ENCODE measurements around the gene ABLIM2.

Gene ABLIM2

DNA sequence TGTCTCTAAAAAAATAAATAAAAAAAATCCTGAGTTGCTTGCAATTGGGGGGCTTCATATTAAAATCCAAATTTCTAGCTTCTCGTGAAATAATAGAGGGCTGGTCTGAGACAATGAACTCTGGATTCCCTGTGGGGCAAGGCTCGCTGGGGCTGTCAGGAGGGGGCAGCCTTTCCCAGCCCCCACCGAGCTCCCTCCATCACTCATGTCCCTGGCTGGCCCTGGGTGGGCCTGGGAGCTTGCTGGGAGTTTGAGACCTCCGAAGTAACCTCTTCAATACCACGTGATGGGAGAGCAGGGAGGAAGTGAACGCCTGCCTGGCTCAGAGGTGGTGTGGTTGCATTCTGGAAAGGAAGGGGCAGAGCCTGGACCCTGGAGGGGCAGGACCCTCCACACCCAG lies 164.9 kb downstream of the ABLIM2 start:
- DNase-seq: no peak

DNA sequence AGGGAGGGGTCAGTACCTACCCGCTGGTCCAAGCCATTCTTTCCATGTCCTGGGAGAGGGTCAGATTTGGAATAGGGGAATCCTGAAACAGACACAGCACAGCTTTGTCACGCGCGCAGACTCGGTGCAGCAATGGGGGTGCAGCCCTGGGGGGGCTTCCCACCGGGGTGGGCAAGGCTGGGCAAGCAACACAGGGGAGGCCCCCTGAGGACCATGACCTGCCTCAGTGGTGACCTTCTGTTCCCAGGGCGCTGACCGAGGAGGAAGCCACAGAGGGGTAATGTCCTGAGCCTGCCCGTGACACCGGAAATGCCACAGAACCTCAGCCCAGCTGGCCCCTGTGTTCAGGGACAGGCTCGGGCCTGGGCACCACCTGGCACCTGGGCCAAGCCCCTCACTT lies 165.8 kb downstream of the ABLIM2 start:
- no peak for DNase-seq

DNA sequence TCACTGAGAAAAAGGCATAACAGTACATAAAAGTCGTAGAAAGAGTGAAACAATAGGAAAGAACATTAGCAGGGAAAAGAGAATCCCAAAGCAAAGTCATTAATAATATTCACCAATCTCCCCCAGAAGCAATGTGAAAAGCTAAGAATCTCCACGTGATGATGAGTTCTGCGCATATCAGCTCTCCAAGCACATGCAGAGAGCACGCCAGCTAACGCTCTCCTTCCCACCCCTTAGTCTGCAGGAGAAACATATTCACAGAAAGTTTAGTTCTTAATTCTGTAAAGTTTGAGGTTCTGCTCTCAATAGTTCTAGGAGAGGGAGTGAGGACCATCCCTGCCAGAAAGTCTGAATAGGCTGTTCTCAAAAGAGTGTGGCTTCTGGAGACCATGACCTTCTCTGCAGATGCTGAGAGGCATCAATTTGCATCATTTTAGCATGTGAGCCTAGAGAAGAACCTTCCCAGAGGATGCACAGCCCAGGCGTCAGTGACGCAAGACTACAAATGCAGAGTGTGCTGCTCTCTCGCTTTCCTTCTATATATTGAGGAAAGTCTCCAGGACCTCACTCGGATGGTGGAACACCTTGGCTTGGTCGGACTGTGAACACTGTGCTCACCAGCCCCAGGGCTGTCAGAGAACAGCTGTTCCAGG lies 167.7 kb downstream of the ABLIM2 start:
- DNase-seq: no peak

DNA sequence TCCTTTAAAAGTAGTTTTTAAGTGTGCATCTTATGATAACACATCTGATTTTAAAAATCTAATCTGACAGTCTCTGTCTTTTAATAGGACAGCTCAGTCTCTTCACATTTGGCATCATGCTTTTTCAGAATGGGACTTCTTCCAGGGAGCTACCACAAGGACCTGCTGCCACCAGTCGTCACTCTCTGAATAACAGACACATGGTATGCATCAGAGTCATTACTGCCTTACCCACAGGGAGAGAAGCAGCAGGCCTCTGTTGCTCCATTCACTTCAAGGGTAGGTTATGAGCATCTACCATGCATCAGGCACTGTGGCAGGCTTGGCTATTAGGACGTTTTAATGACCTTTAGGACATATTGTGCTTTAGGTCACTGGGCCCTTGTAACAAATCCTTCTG lies 169.0 kb downstream of the ABLIM2 start:
- DNase-seq: no peak

DNA sequence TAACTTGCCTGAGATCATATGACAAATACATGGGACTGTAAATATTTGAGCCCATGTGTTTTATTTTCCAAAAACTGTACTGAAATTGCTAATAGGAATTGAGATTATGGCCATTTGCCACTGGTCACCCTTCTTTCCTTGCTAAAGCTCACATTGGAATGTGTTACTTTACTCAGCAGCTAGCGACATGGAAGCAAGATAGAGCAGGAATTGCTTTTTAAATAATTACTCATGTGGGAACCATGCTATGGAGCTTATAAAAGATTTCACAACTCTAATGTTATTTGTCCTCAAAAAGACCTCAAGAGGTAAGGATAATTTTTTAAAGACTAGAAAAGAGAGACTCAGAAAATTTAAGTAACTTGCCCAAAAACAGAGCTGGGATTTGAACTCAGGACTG lies 170.2 kb downstream of the ABLIM2 start:
- no peak for DNase-seq

DNA sequence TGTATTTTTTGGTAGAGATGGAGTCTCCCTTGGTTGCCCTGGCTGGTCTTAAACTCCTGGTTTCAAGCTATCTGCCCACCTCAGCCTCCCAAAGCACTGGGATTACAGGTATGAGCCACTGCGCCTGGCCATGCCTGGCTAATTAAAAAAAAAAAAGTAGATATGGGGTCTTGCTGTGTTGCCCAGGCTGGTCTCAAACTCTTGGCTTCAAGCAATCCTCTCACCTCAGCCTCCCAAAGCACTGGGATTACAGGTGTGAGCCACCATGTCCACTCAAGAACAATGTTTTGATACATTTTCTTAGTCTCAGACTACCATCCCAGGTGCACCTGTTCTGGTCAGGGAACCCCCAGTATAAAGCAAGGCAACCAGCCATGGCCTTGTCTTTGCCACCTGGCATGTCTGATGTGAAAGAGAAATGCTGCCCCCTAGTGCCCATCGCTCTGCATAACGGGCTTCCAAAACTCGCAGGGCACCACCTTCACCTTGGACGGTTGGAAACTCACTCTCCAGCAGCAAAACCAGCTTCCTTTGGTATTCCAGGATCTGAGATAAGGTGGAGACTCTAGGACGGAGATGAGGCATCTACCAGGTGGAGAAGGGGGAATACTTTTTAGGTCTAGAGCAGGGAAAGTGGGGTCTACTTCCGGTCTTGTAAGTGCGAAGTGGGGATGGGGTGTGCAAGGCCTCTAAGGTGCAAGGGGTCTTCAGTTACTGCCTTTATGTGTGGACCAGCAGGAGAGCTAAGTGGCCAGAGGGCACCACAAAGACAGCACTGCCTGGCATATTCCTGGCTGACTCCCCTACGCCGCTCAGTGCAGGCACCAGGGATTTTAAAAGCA lies 171.2 kb downstream of the ABLIM2 start:
- peak; percentile 90 for DNase-seq

DNA sequence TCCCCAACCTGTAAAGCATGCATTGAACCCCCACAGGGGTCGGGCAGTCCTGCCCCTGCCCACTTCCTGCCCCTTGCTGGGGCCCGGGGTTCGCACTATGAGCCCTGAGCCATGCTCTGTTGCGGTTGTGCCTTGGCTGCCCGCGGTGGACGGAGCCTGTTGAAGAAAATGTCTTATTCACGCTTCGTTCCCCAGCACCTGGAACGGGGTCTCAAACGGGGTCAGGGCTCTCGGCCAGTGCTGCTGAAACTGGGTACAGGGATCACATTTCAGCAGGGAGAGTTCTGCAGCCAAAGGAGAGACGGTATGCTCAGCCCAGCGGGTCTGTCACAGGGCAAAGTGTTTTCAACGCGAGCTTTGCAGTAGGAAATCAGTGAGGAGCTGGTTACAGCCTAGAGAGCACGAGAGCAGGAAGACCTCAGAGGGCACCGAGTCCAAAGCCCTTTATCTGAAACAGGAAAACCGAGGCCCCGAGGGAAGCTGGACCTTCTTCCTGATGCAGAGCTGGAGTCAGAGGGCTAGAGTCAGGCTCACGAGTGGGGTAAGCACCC lies 172.6 kb downstream of the ABLIM2 start:
- no peak for DNase-seq

DNA sequence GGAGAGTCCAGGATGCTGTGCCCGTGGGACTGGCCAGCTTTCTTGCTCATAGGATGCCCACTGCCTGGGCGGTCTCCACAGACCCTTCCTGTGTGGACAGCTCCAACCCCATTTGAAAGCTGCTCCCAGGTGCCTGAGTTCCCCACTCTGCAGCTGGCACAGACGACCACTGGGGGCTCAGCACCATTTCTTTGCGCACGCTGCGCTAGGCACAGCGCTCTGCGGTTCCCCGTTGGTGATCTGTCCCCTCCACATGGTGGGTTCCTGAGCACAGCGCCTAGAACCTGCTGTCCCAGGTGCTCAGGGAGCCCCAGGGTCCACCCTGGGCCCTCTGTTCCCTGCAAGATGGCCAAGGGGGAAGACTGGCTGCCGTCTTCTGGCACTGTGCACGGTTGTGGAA lies 173.5 kb downstream of the ABLIM2 start:
- no peak for DNase-seq

DNA sequence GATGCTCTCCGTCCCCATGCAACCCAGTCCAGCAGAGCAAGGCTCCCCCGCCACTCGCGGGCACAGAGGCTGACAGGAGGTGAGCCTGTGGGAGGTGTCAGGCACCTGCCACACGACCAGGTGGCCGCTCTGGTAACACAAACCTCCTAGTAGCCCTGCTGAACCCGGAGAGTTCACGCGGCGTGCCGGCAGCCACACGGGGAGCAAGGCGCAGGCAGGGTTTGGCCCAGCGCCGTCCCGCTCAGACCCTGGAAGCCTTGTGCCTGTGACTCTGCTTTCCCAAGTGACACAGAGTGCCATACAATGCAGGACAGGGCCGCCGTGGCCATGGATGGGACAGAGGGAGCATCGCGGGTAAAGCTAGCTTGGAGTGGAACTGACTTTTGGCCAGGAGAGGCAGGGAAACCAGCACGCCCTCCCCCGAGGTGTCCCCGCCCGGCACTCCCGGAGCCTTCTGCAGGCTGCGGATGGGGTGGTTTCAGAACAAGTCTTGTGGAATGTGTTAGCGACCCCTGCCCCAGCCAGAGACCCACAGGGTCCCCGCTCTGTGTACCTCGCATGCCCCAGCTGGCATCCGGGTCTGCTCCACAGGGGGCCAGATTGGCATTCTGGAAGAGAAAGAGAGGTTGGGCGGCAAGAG lies 174.2 kb downstream of the ABLIM2 start:
- DNase-seq: no peak

DNA sequence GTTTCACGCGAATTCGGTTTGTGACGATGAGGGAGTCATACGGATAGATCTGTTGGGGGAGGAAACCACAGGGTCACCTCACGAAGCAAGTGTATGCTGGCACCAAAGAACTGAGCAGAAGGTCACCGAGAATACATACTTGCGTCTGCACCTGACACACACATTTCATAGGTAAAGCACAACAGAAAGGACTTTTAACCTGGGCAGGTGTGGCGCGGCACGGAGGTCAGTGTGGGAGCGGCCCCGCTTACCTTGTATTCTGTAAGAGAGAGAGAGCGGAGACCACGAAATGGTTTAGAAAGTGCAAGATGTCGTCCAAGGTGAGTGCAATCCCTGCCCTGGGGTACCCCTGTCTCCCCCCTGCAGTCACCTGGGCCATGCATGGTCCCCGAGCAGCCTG lies 175.3 kb downstream of the ABLIM2 start:
- DNase-seq: no peak

DNA sequence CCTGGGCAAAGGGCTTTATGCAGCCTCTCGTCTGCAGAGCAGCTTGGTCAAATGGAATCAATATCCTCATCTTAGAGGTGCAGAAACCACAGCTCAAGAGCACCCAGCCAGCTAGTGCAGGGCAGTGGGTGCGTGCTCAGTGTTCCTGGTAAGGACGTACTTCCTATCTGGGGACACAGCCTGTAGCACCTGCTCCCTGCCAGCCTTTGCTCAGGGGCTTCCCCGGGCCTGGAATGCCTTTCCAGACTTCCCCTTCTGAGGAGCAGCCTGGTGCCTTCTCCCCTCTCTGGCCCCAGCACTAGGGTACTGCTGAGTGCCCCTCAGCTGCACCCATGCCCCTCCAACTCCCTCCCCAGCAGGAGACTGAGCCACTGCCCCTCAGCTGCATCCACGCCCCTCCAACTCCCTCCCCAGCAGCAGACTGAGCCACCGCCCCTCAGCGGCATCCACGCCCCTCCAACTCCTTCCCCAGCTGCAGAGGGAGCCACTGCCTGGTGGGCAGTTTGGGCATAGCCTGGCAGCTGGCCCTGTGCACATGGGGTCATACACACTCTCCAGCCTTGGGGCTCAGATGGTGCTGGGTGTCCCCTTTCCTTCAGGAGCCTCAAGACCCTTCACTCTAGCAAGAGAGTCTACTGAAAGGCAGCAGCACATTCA lies 176.7 kb downstream of the ABLIM2 start:
- no peak for DNase-seq

DNA sequence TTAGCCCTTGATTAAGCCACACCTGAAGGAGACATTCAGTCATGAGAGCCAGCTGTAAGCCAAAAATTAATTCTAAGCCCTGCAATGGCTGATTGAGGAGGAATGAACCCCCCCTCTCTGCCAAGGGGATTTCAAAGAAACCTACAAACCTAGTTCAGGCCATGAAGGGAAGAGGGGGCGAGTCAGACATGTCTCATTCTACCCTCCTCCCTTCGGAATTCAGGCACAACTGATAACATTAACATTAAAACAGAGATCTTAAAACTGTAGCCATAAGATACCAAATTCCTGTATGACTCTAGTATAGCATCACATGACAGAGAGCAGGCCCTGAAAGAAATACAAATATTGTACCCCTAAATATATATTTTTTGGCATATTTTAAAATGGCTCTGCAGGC lies 178.6 kb downstream of the ABLIM2 start:
- DNase-seq: no peak

DNA sequence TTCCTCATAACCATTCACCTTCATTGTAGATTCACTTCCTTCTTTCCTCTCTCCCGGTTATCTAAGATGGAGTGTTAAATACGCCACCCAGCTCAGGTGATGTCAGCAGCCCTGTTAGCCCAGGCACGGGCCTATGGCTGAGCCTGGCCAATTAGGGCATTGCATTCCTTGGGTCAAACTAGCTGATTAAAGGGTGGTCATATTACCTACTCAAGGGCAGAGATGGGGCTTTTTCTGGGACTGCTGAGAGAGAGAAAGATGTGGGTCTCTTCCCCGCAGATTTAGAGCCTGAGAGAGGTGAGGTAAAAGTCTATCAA lies 179.0 kb downstream of the ABLIM2 start:
- DNase-seq: no peak

DNA sequence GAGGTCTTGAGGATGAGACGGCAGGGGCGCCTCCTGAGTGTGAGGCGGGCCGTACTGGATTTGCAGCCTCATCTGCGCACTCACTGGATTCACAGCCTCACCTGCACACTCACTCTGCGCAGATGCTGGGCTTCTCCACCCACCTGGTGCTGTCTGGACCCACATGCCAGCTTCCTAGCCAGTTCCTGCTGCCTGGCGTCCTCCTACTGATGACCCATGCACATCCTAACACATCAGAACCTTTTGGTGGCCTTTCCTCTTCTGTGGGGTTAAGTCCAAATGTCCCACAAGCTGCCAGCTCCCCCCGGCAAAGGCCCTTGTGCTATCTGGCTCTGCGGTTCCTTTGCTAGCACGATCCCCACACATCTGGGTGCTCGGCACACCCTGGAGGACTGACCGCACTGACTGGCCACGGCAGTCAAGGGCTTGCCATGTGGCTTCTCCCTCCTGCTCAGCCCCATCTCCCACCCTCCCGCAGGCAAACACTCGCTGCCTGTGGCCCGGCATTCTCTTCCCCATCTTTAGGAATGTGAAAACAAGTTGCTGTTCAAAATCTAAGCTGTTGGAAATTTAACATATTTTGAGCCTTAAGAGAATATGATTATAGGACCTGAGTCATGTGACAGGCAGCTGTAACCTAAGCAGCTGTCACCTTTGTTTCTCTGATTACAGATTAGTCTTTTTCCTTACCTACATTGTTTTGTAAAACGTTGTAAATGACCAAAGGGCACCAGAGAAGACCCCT lies 179.5 kb downstream of the ABLIM2 start:
- DNase-seq: no peak

DNA sequence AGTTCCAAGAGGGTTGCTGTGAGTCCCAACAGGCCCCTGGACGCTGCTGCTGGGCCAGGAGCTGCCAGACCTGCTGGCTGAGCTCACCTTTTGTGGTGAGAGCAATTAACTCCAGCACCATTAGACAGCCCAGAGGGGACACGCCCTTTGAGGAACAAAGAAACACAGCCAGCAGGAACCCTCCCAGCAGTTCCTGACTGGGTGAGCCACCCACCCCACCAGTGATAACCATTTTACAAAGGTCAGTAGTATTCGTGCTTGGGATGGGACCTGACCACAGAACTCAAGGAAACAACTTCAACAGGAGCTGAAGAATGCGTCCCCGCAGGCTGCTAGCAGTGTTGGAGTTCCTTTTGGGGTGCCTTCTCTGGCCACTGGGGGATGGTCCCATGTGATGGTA lies 180.1 kb downstream of the ABLIM2 start:
- DNase-seq: no peak

DNA sequence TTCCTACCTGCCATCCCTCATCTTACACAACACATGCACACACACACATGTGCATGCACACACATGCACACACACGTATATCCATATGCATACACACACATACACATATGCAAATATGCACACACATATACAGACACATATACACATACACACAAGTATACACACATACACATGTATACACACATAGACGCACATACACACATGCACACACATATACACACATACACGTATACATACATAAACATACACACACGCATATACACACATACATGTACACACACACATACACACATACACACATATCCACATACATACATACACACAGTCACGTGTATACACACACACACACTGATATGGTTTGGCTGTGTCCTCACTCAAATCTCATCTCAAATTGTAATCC lies 182.0 kb downstream of the ABLIM2 start:
- no peak for DNase-seq

DNA sequence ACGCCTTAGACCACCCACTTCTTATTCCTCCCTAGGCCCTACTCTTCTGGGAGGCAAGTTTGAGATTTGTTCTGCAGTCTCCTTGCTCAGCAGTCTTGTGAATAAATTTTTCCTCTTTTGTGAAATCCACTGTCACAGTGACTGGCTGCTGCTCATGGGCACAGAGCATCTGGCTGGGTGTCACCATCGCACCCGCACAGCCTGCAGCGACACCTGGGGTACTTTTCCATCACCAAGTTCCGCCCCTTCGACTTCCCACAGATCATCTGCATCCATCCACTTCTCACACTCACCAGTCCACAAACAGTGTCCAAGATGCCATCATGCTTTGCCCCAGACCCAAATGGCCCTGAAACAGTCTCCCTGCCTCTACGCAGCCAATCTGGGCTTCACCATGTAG lies 182.6 kb downstream of the ABLIM2 start:
- DNase-seq: no peak

DNA sequence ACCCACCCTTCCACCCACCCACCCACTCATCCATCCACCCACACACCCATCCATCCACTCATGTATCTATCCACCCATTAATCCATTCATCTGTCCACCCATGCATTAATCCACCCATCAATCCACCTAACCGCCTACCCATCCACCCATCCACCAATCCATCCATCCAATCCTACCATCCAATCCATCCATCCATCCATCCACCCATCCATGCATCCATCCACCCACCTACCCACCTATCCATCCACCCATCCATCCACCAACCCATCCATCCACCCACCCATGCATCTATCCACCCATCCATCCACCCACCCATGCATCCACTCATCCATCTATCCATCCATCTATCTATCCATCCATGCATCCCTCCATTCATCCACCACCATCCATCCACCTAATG lies 184.2 kb downstream of the ABLIM2 start:
- DNase-seq: no peak

DNA sequence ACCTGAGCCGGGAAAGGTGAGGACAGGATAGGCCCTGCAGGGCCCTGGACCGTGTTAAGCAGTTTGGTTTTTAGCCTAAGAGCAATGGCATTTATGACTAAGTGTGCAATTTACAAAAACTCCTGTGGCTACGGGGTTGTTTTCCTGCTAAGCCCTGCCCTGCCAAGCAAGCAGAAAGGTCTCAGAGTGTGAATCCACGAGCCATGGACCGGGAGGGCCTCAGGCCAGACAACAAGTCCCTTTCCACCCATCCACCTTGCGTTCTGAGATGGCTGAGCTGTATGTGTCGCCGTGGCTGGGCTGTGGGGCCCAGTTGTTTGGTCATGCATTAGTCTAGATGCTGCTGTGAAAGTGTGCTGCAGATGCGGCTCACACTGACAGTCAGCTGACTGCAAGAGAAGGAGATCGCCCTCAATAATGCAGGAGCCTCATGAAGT lies 185.1 kb downstream of the ABLIM2 start:
- peak; percentile 46 for DNase-seq

DNA sequence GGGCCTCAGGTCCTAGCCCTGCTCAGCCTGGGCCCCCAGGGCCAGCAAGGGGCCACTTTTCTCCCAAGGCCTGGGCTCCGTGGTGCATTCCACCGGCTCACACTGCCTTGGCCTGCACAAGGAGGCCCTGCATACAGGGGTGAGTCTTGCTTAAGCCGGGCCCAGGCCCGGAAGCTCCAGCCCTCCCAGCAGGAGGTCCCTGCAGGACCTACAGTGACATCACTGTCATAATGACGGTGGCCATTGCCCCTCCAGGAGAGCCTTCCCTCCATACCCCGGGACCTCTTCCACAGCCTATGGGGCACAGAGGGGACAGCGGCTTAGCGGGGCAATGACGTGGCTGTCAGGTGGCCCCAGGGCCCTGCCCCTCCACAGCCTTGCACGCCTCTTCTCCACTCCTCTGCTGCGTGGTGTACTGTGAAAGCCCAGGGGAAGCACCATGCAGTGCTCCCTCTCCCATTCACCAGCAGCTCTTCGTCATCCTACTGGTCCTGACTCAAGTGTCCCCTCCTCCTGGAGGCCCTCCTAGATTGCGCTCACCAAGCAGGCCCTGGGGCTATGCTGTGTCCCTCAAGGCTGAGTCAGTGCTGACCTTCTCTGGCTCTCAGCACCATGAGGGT lies 186.6 kb downstream of the ABLIM2 start:
- DNase-seq: no peak

DNA sequence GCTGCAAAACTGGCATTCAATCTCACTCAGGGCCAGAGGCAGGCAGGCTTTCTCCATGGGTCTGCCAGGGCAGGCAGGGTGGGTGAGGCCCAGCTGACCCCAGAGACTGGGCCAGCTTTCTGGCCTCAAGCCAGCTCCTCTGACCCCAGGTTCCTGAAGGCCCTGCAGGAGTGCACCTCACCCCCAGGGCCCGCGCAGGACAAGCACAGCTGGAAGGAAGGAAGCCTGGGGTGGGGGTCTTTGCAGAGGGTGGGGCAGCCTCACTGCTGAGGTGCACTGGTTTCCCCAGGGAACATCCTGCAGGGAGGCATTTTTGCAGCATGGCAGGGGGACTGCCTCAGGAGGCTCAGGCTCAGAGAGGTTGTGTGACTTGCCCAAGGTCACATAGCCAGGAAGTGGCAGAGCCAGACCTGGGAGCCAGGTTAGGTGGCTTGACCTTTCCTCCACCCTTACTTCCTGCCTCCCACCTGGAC lies 187.4 kb downstream of the ABLIM2 start:
- DNase-seq: no peak

DNA sequence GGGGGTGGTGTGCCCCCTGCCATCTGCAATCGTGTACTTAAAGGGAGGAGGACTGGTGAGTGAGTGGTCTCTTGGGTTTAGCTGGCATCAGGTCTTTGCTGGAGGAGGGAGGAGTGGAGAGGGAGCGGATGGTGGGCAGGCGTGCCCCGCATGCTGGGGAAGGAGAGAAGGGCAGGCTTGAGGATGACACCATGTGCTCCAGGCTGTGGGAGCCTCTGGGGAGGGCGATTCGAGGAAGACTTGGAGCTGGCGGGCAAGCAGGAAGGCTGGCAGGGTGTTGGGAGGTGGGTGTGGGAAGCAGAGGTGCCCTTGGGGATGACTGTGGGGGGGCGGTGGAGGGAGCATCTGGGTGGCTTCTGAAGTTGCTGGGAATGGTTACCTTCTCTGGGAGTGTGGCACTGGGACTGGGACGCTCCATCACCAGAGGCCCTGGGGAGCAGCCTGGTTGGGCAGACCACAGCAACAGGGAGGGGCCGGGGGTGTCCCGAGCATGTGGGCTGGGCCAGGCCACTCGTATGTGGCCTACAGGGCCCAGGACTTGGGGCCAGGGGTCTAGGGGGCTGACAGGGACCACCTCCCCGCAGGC lies 188.2 kb downstream of the ABLIM2 start:
- DNase-seq: peak; percentile 44

Data from stimulated activated CD8-positive, alpha-beta memory T cell treated with anti-CD3 and anti-CD28 coated beads, Interleukin-4, amount 100 ng/mL, for 48 hours (primary cell).